Measurements from ENCODE around the gene USH2A. TPM values are rescaled to one million over a fixed set of nuclear protein-coding genes. Genes with fewer than 3 reads are reported as not detected.

USH2A gene
- total and polyA plus RNA-seq, 9 donors: 0.06 to 0.40 (median 0.09) TPM

DNA sequence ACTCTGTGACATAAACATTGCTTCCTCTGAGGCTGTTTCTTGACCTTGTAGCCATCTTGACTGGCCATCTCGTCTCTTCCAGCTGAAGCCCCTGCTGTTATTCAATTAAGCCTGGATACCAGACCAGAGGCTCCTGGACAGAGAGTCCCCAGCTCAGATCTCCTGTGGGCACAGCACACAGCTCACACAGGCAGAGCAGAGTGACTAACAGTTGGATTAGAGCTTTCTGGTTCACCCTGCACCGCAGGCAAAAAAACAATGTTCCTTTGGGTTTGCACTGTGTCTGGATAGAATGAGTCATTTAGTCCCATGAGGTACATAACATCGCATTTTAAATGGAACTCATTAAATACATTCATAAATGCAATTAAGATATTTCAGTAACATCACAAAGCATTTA lies 33.4 kb upstream of the USH2A start:
- Histone ChIP-seq H3K27ac (ENCODE audit: low read length) (no peak overlapping the region), H3K9me3 (replicated peaks; ENCODE audit: control insufficient read depth, low read depth, low read length) (no peaks in the 10 kb centered on the region), H3K4me3 (ENCODE audit: low read length) (no peak overlapping the region), H3K4me1 (ENCODE audit: control insufficient read depth, insufficient read depth, low read length) (no peaks in the 10 kb centered on the region), H3K36me3 (ENCODE audit: control insufficient read depth, insufficient read depth, low read length) (no peaks in the 10 kb centered on the region), H3K27me3 (ENCODE audit: control insufficient read depth, insufficient read depth, low read length) (no peaks in the 10 kb centered on the region)
- 70% methylated on average over 1 of the region's 3 CpGs for WGBS (ENCODE audit: insufficient coverage)
- DNase-seq: no peak

DNA sequence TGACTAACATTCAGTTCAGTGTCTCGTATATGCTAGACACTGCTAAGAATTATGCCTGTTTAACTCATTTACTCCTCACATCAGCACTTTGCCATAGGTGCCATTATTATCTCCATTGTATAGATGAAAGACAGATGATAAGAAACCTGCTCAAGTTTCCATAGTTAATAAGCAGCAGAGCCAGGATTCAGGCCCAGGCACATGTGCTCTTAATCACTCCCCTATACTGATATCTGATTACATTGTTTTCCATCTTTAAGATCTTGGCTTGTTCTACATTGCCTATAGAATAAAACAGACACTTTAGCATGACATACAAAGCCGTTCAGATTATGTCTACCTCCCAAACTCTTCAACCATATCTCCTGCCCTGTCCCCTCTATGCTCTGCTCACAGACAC lies 30.5 kb upstream of the USH2A start:
- H3K27me3 ChIP-seq (ENCODE audit: control insufficient read depth, insufficient read depth, low read length): no peaks in the 10 kb centered on the region
- WGBS (ENCODE audit: insufficient coverage): 72% methylated on average over 1 of the region's 2 CpGs

DNA sequence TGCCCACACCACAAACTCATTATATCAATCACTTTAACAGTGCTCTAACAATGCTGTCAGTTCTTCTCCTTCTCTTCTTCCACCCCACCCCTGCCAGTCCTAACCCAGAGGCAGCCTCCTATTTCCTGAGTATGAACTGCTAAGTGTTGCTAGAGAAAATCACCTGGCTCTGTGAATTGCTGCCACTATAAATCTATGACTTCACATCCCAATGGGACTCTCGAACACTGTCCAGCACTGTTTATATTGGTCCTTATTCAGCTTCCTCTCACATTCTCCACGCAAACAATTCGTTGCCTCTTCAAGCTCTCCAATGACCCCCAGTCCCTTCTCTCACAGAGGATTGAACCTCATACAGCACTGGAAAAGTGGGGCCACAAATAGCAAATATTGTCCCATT lies 27.0 kb upstream of the USH2A start:
- 31% methylated on average over 3 of the region's 3 CpGs for WGBS (ENCODE audit: insufficient coverage)
- no peaks in the 10 kb centered on the region for H3K36me3 ChIP-seq (ENCODE audit: control insufficient read depth, insufficient read depth, low read length)
- no peak for DNase-seq
- no peak overlapping the region for H3K27ac ChIP-seq (ENCODE audit: low read length)
- H3K27me3 ChIP-seq (ENCODE audit: control insufficient read depth, insufficient read depth, low read length): no peaks in the 10 kb centered on the region
- H3K4me3 ChIP-seq (ENCODE audit: low read length): no peak overlapping the region
- no peaks in the 10 kb centered on the region for H3K4me1 ChIP-seq (ENCODE audit: control insufficient read depth, insufficient read depth, low read length)
- no peaks in the 10 kb centered on the region for H3K9me3 ChIP-seq (replicated peaks; ENCODE audit: control insufficient read depth, low read depth, low read length)

More for the DNA sequence above, 30.5 kb upstream of the USH2A start:
- H3K4me1 ChIP-seq (ENCODE audit: control insufficient read depth, insufficient read depth, low read length): no peaks in the 10 kb centered on the region
- no peaks in the 10 kb centered on the region for H3K36me3 ChIP-seq (ENCODE audit: control insufficient read depth, insufficient read depth, low read length)
- no peaks in the 10 kb centered on the region for H3K9me3 ChIP-seq (replicated peaks; ENCODE audit: control insufficient read depth, low read depth, low read length)
- no peak overlapping the region for H3K4me3 ChIP-seq (ENCODE audit: low read length)
- no peak for DNase-seq
- H3K27ac ChIP-seq (ENCODE audit: low read length): no peak overlapping the region

DNA sequence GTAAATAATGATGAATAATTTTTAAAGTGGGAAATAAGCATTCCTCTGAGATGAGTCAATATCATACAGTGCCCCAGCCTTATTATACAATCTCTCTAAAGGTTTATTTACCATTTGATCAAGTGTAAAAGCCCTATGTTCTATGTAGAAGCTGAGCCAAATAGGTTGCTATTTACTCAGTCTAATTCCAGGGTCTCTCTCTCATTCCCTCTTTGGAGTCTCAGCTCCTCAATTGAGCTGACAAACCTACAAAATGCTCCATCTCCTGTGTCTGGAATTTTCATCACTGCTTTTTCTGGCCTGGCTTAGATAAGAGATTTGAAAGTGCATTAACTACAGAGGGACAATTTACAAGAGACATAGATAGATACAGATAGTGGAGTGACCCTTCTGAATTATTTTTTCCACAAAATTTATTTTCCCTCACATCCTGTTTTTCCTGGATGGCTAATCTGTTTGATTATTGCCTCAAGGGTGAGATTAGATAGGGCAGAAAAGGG lies 24.8 kb upstream of the USH2A start:
- no peak overlapping the region for H3K4me3 ChIP-seq (ENCODE audit: low read length)
- no peak for DNase-seq
- no peak overlapping the region for H3K27ac ChIP-seq (ENCODE audit: low read length)
- no peaks in the 10 kb centered on the region for H3K27me3 ChIP-seq (ENCODE audit: control insufficient read depth, insufficient read depth, low read length)
- no peaks in the 10 kb centered on the region for H3K4me1 ChIP-seq (ENCODE audit: control insufficient read depth, insufficient read depth, low read length)
- H3K36me3 ChIP-seq (ENCODE audit: control insufficient read depth, insufficient read depth, low read length): no peaks in the 10 kb centered on the region
- H3K9me3 ChIP-seq (replicated peaks; ENCODE audit: control insufficient read depth, low read depth, low read length): no peaks in the 10 kb centered on the region

DNA sequence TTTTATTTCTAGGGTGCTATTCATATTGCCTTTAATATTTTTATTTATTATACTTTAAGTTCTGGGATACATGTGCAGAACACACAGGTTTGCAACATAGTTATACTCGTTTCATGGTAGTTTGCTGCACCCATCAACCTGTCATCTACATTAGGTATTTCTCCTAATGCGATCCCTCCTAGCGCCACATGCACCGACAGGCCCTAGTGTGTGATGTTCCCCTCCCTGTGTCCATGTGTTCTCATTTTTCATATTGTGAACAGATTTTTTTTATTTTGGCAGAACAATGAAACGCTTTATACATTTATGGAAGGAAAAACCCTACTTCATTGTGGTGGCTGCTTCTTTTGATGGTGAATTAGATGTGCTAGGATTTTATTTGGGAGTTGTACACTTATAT lies 14.4 kb upstream of the USH2A start:
- H3K9me3 ChIP-seq (replicated peaks; ENCODE audit: control insufficient read depth, low read depth, low read length): no peaks in the 10 kb centered on the region
- WGBS (ENCODE audit: insufficient coverage): no CpG with 5 or more reads among the region's 5 CpGs
- no peak overlapping the region for H3K27ac ChIP-seq (ENCODE audit: low read length)
- no peak overlapping the region for H3K4me3 ChIP-seq (ENCODE audit: low read length)
- no peak for DNase-seq
- H3K4me1 ChIP-seq (ENCODE audit: control insufficient read depth, insufficient read depth, low read length): no peaks in the 10 kb centered on the region
- H3K27me3 ChIP-seq (ENCODE audit: control insufficient read depth, insufficient read depth, low read length): no peaks in the 10 kb centered on the region
- no peaks in the 10 kb centered on the region for H3K36me3 ChIP-seq (ENCODE audit: control insufficient read depth, insufficient read depth, low read length)

DNA sequence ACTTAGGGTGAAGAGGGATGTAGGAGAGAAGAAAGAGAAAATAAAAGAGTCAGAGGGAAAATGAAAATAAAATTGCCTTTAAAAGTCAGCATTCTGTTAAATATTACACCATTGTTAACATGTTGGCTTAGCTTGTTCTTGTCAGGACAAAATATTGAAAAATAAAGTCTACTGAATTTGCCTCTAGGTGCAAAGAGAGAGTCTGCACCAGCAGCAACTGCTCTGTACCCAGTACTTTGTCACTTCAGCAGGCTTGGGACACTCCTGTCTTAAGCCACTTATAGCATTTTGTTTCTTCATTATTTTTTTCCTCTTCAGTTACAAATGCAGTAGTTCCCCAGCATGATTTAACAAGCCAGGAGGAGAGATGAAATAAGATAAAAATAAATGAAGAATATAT lies 11.0 kb upstream of the USH2A start:
- no peak overlapping the region for H3K27ac ChIP-seq (ENCODE audit: low read length)
- no peak for DNase-seq
- no peaks in the 10 kb centered on the region for H3K36me3 ChIP-seq (ENCODE audit: control insufficient read depth, insufficient read depth, low read length)
- no peaks in the 10 kb centered on the region for H3K4me1 ChIP-seq (ENCODE audit: control insufficient read depth, insufficient read depth, low read length)
- H3K9me3 ChIP-seq (replicated peaks; ENCODE audit: control insufficient read depth, low read depth, low read length): no peaks in the 10 kb centered on the region
- no peaks in the 10 kb centered on the region for H3K27me3 ChIP-seq (ENCODE audit: control insufficient read depth, insufficient read depth, low read length)
- no peak overlapping the region for H3K4me3 ChIP-seq (ENCODE audit: low read length)

DNA sequence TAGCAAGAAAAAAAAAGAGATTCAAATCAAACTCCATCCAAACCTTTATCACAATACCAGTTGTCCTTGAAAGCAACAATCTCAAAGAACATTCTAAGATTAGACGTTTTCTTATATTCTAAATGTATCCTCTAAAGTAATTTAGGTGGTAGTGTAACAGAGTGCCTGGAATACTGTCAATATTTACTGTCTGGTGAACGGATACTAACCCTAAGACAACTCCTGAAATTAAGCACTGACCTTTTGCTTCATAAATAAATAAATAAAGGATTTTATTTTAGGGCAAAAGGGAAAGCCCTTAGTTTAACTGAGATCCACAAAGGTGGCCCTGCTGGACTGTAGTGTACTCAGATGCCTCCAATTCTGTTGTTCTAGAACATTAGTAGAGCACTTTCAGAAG lies 9.9 kb upstream of the USH2A start:
- Histone ChIP-seq H3K4me3 (ENCODE audit: low read length) (no peak overlapping the region), H3K27ac (ENCODE audit: low read length) (no peak overlapping the region), H3K9me3 (replicated peaks; ENCODE audit: control insufficient read depth, low read depth, low read length) (no peaks in the 10 kb centered on the region), H3K4me1 (ENCODE audit: control insufficient read depth, insufficient read depth, low read length) (no peaks in the 10 kb centered on the region), H3K27me3 (ENCODE audit: control insufficient read depth, insufficient read depth, low read length) (no peaks in the 10 kb centered on the region), H3K36me3 (ENCODE audit: control insufficient read depth, insufficient read depth, low read length) (no peaks in the 10 kb centered on the region)
- no peak for DNase-seq
- WGBS (ENCODE audit: insufficient coverage): no CpG with 5 or more reads among the region's 2 CpGs

DNA sequence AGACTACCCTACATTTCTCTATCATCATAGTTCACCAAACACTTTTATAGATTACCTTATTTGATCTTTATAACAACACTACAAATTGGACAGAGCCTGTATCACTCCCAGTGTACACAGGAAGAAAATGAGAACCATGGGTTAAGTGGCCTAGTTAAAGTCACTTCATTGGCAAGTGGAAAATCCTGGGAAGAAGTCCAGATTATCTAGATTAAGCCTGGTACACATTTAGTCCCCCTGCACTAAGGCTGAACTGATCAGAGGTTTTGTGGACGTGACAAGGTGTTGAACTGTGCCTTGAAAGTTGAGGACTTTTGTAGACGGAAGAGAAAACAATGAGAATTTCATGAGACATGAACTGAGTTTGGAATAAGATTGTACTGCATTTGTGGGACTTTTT lies 7.5 kb upstream of the USH2A start:
- WGBS (ENCODE audit: insufficient coverage): no CpG with 5 or more reads among the region's 2 CpGs
- H3K9me3 ChIP-seq (replicated peaks; ENCODE audit: control insufficient read depth, low read depth, low read length): no peaks in the 10 kb centered on the region
- no peaks in the 10 kb centered on the region for H3K4me1 ChIP-seq (ENCODE audit: control insufficient read depth, insufficient read depth, low read length)

DNA sequence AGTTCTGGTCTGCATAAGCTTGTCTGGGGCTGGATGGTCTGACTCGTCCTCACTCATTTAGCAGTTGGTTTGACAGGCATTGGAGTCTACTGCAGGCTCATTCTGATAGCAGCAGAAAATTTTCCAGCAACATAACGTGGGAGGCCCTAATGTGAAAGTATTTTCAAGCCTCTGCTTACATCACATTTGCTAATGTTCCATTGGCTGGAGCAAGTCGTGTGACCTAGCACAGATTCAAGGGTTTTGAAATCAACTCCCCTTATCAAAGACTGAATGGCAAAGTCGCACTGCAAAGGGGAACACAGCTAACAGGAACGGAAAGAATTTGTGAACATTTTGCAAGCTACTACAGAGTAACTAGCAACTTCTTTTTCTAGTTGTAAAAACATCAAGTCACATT lies 2.3 kb upstream of the USH2A start:
- no peaks in the 10 kb centered on the region for H3K36me3 ChIP-seq (ENCODE audit: control insufficient read depth, insufficient read depth, low read length)
- H3K4me1 ChIP-seq (ENCODE audit: control insufficient read depth, insufficient read depth, low read length): no peaks in the 10 kb centered on the region
- H3K27ac ChIP-seq (ENCODE audit: low read length): no peak overlapping the region
- H3K9me3 ChIP-seq (replicated peaks; ENCODE audit: control insufficient read depth, low read depth, low read length): no peaks in the 10 kb centered on the region
- 50% methylated on average over 1 of the region's 5 CpGs for WGBS (ENCODE audit: insufficient coverage)
- H3K4me3 ChIP-seq (ENCODE audit: low read length): no peak overlapping the region
- no peak for DNase-seq
- H3K27me3 ChIP-seq (ENCODE audit: control insufficient read depth, insufficient read depth, low read length): no peaks in the 10 kb centered on the region

More for the DNA sequence above, 7.5 kb upstream of the USH2A start:
- H3K4me3 ChIP-seq (ENCODE audit: low read length): no peak overlapping the region
- H3K27me3 ChIP-seq (ENCODE audit: control insufficient read depth, insufficient read depth, low read length): no peaks in the 10 kb centered on the region
- H3K27ac ChIP-seq (ENCODE audit: low read length): no peak overlapping the region
- no peak for DNase-seq
- no peaks in the 10 kb centered on the region for H3K36me3 ChIP-seq (ENCODE audit: control insufficient read depth, insufficient read depth, low read length)

DNA sequence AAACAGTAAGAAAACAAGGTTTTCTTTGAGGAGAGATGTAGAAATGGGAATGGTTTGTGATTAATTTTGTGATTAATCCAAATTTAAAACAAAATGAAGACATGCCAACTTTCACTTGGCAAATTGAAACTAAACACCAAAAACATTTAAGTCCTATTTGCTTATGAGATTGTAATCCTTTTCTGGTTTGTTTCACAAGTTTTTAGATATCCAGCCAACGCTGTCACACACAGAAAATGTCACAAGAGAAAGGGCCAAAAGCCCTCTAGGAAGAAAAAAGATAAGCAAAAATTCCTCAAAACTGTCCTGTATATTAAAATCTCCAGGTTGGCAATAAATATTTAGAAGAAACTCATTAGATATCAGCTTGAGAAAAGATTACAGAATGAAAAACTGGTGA lies 2.5 kb downstream of the USH2A start:
- no CpG with 5 or more reads among the region's 1 CpG for WGBS (ENCODE audit: insufficient coverage)
- Histone ChIP-seq H3K9me3 (replicated peaks; ENCODE audit: control insufficient read depth, low read depth, low read length) (no peaks in the 10 kb centered on the region), H3K27ac (ENCODE audit: low read length) (no peak overlapping the region), H3K27me3 (ENCODE audit: control insufficient read depth, insufficient read depth, low read length) (no peaks in the 10 kb centered on the region), H3K4me3 (ENCODE audit: low read length) (no peak overlapping the region), H3K4me1 (ENCODE audit: control insufficient read depth, insufficient read depth, low read length) (no peaks in the 10 kb centered on the region), H3K36me3 (ENCODE audit: control insufficient read depth, insufficient read depth, low read length) (no peaks in the 10 kb centered on the region)
- DNase-seq: no peak

DNA sequence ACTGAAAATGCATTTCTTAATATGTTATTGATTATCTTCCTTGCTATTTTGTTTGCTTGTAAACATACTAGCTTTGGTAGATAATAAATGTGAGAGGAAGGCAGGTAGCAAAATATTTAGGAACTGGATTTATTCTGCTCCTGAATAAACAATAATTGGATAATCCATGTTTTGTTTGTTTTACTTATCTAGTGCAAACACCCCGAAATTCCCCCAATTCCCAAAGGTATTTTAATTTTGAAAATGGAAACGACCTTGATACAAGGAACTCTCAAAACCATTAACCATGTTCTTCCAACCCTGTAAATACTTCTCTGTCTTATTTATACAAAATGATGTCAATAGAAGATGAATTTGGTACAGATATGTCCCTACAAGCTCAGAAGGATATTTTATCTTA lies 3.0 kb downstream of the USH2A start:
- Histone ChIP-seq H3K27ac (ENCODE audit: low read length) (no peak overlapping the region), H3K36me3 (ENCODE audit: control insufficient read depth, insufficient read depth, low read length) (no peaks in the 10 kb centered on the region), H3K4me3 (ENCODE audit: low read length) (no peak overlapping the region), H3K27me3 (ENCODE audit: control insufficient read depth, insufficient read depth, low read length) (no peaks in the 10 kb centered on the region), H3K4me1 (ENCODE audit: control insufficient read depth, insufficient read depth, low read length) (no peaks in the 10 kb centered on the region), H3K9me3 (replicated peaks; ENCODE audit: control insufficient read depth, low read depth, low read length) (no peaks in the 10 kb centered on the region)
- DNase-seq: no peak
- no CpG with 5 or more reads among the region's 2 CpGs for WGBS (ENCODE audit: insufficient coverage)
